Middle frontal gyrus (tissue), 1 donor: Measurements from ENCODE around the gene PPP4R3C.
"Not testable (repeated sequence)": the region's sequence is repeated elsewhere in the genome, so short reads cannot be mapped to it uniquely, and the experiment has no call there.

Source experiments
- DNase-seq: peaks from one replicate; pipeline ENCODE4 v3.0.0-alpha.2; 2015; ENCODE audit warnings: low spot score; ENCODE audit errors: extremely low spot score

The PPP4R3C gene

DNA sequence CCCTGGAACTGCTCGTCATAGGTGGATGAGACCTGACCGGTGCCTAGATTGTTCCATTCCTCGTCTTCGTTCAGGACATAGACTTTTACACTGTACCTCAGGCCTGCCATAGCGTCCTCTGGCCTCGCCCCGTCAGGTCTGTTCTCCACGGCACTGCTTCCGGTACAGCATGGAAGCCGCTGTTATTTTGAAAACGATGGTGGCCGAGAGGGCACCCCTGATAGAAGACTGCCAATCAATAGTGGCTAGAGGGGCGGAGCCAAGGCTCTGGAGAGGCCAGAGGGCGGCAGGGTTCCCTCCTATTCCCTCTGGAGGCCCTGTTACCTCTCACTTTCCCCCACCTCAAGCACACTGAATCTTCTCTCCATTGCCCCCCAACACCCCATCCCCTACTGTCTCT is at the start of gene PPP4R3C:
TSS of gene PPP4R3C (minus strand) at position 155 of the 400 bp plus-strand sequence. CDS start at position 110, 45 bp downstream.
- no peak for DNase-seq

DNA sequence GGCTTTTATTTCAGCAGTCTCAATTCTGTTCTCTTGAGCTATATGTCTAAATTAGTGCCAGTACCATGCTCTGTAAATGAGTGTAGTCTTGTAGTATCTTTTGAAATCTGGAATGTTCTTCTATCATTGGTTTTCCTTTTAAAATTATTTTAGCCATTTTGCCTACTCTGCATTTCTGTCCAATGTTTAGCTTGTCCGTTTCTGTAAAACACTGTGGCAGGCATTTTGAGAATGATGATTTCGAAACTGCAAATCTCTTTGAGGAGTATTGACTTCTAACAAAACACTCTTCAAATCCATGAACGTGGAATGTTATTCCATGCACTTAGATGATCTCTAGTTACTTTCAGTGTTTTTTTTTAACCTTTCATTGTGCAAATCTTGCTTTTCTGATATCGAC is 28.3 kb upstream of the PPP4R3C start:
- no peak for DNase-seq

DNA sequence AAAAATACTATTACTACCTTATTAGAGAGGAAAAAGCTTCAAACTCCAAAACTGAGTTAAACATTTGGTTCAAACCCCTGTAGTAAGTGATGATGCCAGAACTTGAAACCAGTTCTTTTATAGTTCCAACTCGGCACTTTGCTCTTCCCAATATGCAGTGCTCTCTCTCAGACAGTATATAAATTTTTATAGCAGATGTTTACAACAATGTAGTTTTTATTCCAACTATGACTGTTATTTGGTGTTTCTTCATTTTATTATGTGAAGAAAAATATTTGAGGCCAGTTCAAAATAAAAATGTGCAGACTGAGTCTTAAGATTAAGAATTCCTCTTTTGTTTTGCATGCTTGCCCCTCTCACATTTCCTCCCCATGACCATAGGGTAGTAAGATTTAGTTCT is 2.9 kb upstream of the PPP4R3C start:
- DNase-seq, result no peak

DNA sequence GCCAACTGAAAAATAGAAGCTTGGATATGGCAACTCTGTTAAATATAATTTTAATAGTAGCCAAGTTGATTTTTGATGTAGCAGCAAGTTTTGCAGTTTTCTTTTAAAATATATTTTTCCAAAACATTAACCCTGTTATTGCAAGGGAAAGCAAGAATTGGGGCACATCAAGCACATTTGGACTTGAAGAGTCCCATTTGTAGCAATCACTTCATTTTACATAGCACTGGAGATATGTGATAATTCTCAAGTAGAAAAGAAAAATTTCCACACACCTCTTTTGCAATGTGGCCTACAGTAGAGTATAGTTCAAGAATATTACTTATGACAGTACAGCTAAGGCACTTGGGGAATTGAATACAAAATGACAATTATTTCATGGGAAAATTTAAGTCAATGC is 1.9 kb upstream of the PPP4R3C start:
- no peak for DNase-seq

DNA sequence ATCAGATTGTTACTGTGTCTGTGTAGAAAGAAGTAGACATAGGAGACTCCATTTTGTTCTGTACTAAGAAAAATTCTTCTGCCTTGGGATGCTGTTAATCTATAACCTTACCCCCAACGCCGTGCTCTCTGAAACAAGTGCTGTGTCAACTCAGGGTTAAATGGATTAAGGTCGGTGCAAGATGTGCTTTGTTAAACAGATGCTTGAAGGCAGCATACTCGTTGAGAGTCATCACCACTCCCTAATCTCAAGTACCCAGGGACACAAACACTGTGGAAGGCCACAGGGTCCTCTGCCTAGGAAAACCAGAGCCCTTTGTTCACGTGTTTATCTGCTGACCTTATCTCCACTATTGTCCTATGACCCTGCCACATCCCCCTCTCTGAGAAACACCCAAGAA is 4.0 kb downstream of the PPP4R3C start:
- DNase-seq, result not testable (repeated sequence)

DNA sequence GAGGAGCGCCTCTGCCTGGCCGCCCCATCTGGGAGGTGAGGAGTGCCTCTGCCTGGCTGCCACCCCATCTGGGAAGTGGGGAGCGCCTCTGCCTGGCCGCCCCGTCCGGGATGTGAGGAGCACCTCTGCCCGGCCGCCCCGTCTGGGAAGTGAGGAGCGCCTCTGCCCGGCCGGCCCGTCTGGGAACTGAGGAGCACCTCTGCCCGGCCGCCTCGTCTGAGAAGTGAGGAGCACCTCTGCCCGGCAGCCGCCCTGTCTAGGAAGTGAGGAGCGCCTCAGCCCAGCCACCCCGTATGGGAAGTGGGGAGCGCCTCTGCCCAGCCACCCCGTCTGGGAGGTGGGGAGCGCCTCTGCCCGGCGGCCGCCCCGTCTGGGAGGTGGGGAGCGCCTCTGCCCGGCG is 4.6 kb downstream of the PPP4R3C start:
- DNase-seq, result not testable (repeated sequence)

GRCh38 chrX:27451324-27451723 is 11.8 kb downstream of the PPP4R3C start:
- no peak for DNase-seq

DNA sequence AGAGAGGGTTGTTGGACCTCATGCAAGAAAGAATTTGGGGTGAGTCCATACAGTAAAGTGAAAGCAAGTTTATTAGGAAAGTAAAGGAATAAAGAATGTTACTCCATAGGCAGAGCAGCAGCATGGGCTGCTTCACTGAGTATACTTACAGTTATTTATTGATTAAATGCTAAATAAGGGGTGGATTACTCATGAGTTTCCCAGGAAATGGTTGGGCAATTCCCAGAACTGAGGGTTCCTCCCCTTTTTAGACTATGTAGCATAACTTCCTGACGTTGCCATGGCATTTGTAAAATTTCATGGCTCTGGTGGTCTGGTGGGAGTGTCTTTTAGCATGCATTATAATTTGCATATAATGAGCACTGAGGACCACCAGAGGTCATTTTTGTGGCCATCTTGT is 16.7 kb downstream of the PPP4R3C start:
- DNase-seq, result no peak

DNA sequence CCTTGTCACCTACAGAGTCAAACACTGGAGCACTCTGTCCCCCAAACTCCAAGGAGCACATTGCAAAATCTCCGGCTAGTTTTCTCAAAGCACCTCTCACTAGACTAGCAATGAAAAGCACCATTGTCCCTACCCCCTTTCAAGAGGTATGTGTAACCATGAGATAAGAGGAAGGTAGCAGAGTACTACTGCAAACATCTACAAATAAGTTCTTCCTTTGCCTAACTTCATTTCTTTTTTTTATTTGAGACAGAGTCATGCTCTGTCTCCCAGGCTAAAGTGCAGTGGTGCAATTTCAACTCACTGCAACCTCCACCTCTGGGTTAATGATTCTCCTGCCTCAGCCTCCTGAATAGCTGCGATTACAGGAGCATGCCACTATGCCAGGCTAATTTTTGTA is 17.7 kb downstream of the PPP4R3C start:
- DNase-seq, result no peak

DNA sequence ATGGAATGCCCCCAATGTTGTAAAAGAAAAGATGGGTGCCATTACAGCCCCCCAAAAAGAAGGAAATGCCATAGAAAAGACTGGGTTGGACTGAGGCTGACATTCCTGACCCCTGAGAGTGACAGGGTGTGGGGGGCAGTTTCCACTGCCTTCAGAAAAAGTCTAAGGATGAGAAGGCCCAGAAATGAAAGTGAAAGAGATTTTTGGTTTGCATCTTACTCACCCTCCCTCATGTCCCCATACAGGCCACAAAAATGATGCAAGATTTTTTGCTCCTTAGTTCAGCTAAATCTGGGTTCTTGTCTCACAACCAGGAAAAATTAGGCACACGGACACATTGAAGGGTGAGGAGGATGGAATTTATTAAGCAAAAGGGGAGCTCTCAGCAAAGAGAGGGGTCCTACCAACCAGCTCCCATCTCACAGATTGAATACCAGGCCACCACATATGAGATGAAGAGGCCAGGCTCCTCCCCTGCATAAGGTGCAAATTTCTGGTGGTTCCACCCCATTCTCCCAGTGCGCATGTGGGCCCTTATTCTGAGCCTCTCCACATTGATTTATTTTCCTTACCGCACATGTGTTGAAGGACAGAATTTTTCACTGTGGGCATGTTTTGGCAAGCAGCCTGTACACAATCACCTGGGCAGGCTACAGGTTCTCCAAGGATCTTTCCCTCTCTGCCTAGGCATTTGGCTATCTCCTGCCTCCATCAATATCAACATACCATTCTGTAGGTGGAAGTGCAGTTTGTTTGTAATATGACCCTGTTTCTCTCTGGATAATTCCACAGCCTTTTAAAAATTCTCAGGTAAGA is 18.8 kb downstream of the PPP4R3C start:
- DNase-seq, result no peak

GRCh38 chrX:27442392-27442791 is 20.7 kb downstream of the PPP4R3C start:
- not testable (repeated sequence) for DNase-seq

DNA sequence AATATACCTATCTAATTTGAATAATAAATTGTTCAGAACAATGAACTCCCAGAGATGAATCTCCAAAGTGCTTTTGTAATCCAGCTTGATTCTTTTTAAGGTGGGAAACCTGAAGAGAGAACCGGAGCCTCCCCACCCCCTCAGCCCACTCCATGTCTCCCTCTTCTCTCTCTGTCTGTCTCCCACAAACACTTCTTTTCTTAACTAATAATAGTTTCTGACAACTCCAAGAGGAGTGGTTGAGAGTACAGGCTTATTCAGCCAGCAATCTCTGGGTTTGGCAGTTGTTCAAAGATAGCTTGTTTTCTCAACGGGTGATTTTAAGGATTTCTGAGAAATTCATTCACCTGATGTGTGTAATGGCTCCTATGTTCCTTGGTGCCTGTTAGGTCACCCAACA is 23.4 kb downstream of the PPP4R3C start:
- DNase-seq, result no peak

DNA sequence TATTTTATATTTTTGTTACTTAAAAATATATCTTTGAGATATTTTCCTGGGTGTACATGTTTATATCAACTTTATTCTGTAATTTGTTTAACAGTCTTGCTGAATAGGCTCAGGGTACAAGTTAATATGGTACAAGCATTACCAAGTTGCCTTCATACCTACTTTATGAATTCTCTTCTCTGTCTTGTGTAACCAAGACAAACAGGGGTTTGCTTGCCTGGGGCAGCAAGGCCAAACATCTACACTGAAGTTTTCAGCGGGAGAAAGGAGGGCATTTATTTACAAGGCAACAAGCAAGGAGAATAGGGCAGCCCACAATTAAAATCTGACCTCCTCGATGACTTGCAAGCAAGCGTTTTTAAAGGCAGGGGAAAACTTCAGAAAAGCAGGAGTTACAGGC is 24.2 kb downstream of the PPP4R3C start:
- no peak for DNase-seq

DNA sequence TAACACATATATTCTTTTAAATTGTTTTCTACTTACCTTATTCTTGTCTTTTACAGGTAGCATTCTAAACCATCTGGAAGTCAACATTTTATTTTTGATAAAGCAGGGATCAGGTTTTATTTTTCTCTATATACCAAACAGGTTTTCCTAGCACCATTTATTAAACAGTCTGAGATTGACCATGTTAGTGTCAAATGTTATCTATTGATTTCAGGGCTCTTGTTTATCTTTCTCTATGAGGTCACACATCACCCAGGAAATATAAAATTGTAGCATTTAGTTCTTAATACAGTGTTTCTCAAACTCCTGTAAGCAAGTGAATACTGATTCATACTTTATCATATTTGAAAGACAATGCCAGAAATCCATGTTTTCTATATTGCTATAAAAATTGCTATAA is 28.1 kb downstream of the PPP4R3C start:
- no peak for DNase-seq
